GM21576 (cell line): ENCODE measurements around the gene RAPGEF2.
"Not testable (repeated sequence)": the region's sequence is repeated elsewhere in the genome, so short reads cannot be mapped to it uniquely, and the experiment has no call there.

Experiments
- ATAC-seq: cut with Tn5 transposase; IDR thresholded peaks from one replicate; pipeline ENCODE4 v1.9.1; 2021; ENCODE audit warnings: mild to moderate bottlenecking, moderate library complexity; ENCODE audit not compliant: unreplicated experiment

Gene RAPGEF2

GRCh38 chr4:159097144-159097543 lies 5.7 kb upstream of the RAPGEF2 start:
- ATAC-seq: no peak

DNA sequence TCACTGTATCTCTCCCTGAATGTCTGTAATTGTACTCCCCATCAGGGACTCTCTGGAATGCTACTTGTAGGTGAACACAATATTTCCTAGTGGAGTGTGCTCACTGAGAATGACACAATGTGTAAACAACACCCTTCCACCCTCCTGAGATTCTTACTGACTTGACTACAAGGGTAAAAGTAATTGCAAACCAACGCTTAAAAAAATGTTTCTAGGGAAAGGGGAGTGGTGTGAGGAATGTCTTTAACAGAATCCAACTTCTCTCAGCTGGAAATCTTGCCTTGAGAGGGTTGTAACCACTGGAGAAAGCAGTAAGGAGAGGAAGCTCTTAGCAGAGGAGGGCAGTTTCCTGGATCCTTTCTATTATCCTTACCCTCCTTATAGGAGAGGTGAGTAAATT lies 5.1 kb upstream of the RAPGEF2 start:
- no peak for ATAC-seq

DNA sequence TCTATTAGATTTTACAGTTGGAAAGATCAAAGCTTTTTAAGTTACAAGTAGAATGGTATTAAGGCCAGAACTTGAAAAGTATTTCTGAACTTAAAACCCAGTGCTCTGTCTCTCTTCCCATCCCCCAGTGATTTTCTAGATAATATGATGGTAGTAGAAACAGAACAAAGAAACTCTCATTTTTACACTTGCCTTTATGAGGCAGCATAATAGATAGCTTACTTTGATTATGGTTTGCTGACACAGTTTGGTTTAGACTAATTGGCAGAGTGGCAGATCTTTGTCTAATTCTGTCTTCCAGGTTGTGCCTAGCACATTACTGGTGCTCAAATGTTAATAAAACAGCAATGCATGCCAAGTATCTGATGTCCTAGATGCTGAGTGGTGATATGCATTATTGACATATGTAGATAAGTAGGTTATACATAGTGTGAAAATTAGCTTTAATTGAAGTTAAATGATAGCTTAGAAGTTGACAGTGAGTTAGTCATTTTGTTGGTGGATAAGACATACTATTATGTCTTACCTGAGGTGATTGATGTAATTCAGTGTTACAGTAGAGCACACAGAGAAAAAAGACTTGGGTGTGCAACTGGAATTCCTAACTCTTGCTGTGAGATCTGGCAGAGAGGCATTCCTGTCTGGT lies 4.3 kb upstream of the RAPGEF2 start:
- no peak for ATAC-seq

- ATAC-seq: no peak
Measured at GRCh38 chr4:159101988-159102621, 774 bp upstream of the RAPGEF2 start.

DNA sequence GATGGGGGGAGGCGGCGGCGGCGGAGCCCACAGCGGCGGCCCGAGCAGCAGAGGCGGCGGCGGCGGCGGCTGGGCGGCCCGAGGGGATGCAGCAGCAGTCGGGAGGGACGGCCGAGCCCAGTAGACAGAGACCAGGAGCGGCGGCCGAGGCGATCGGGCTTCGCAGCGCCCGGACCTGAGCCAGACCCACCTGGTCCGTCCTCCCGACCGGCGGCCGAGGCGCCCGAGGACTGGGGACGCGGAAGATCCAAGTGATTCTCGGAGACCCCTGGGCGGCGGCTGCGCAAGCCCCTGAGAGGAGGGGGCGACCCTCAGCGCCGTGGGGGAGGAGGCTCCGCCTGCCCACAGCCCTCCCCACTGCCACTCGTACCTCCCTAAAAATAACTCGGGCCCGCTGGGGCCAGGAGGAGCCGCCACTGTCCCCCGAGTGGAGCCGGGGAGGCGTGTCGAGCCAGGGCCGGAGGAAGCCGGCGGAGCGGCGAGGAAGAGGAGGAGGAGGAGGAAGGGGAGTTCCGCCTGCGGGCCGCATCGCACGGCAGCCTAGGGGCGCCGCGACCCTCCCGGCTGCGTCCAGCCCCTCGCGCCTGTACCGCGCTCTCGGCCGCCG lies 608 bp downstream of the RAPGEF2 start:
- peak; percentile 26 for ATAC-seq

- no peak for ATAC-seq
Measured at GRCh38 chr4:159104694-159105414, 2.0 kb downstream of the RAPGEF2 start.

GRCh38 chr4:159105761-159106243 lies 2.9 kb downstream of the RAPGEF2 start:
- no peak for ATAC-seq

- no peak for ATAC-seq
Measured at GRCh38 chr4:159106636-159107035, 3.8 kb downstream of the RAPGEF2 start.

GRCh38 chr4:159107203-159107925 lies 4.5 kb downstream of the RAPGEF2 start:
- ATAC-seq: no peak

- no peak for ATAC-seq
Measured at GRCh38 chr4:159108124-159108523, 5.2 kb downstream of the RAPGEF2 start.

- no peak for ATAC-seq
Measured at GRCh38 chr4:159110961-159111360, 8.1 kb downstream of the RAPGEF2 start.

- no peak for ATAC-seq
Measured at GRCh38 chr4:159111416-159111815, 8.5 kb downstream of the RAPGEF2 start.

GRCh38 chr4:159113366-159113765 lies 10.5 kb downstream of the RAPGEF2 start:
- not testable (repeated sequence) for ATAC-seq

GRCh38 chr4:159116098-159116497 lies 13.2 kb downstream of the RAPGEF2 start:
- not testable (repeated sequence) for ATAC-seq

DNA sequence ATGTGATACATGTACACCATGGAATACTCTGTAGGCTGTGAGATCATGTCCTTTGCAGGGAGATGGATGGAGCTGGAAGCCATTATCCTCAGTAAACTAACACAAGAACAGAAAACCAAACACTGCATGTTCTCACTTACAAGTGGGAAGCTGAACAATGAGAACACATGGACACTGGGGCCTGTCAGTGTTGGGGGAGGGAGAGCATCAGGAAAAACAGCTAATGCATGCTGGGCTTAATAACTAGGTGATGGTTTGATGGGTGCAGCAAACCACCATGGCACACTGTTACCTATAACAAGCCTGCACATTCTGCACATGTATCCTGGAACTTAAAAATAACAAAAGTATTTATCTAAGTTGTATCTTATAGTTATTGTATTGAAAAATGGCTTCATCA lies 13.8 kb downstream of the RAPGEF2 start:
- ATAC-seq: not testable (repeated sequence)

GRCh38 chr4:159117564-159117963 lies 14.7 kb downstream of the RAPGEF2 start:
- ATAC-seq: no peak

GRCh38 chr4:159117968-159118367 lies 15.1 kb downstream of the RAPGEF2 start:
- ATAC-seq: no peak

GRCh38 chr4:159121371-159121770 lies 18.5 kb downstream of the RAPGEF2 start:
- no peak for ATAC-seq

GRCh38 chr4:159126716-159127115 lies 23.8 kb downstream of the RAPGEF2 start:
- no peak for ATAC-seq

DNA sequence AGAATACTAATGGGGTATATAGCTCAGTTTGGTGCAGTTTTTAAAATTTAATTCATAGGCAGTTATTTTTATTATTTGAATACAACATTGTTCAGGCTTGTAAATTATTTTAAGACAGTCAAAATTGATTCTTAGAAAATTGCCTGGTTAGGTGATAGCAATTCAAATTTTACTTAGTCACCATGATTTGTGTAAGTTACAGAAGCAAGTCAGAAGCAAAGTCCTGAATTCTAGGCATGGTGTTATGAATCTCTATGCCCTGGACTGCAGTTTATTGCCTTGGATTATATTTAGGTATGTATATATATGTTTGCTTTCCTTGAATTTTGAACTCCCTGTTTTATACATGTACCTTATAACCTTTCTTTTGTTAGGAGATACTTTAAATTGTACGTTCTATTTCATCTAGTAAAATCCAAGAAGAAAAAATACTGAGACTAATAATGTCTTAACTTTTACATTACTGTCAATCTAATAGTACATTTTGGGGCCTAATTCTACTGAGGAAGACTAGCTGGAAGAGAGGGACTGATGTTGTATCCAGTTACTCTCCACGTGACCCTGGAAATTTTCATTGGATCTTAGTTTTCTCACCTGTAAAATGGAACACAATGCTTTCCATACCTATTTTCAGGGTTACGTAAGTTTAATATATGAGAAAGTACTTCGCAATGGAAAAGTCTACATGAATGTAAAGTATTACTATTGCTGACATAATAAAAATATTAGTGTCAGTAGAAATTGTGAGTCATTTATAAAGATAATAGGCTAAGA lies 25.1 kb downstream of the RAPGEF2 start:
- ATAC-seq: no peak
